Medulla oblongata (tissue), 1 donor: ENCODE data around the gene ALK.

Source experiments
- DNase-seq: peaks from one replicate; pipeline ENCODE4 v3.0.0-alpha.2; 2015; ENCODE audit errors: extremely low spot score

The ALK gene

DNA sequence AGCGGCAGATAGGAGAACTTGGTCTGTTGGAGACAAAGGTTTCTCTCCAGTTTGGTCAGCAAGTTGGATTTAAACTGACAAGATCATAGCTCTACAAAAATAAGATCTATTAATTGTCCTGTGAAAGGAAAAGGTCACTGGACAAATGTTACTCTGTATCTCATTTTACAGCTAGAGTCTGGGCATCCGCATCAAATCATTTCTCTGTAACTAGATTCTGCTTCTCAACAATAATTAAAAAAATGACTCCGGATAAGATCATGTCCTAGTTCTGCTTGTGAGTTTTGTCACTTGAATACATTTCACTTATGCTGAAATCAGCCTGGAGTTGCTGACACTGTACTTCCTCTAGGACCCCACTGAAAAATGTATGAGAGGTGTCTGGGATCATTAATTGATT lies 310.8 kb downstream of the ALK start:
- no peak for DNase-seq

DNA sequence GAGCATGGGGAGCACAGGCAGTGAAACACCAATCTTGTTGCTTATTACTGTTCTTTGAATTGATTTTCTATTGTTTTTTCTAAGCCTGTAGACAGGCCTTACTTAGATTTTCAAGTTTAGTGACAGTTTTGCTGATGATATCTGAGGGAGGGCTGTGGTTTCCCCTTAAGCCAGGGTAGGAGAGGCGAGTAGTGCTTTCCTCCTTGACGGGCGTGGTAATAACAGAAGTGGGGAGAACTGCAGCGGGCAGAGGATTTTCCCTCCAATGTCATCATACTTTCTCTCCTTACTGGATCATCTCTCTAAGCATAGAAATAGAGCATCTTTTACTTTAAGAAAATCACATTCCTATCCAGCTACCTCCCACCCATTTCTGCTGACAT lies 314.4 kb downstream of the ALK start:
- DNase-seq: no peak

DNA sequence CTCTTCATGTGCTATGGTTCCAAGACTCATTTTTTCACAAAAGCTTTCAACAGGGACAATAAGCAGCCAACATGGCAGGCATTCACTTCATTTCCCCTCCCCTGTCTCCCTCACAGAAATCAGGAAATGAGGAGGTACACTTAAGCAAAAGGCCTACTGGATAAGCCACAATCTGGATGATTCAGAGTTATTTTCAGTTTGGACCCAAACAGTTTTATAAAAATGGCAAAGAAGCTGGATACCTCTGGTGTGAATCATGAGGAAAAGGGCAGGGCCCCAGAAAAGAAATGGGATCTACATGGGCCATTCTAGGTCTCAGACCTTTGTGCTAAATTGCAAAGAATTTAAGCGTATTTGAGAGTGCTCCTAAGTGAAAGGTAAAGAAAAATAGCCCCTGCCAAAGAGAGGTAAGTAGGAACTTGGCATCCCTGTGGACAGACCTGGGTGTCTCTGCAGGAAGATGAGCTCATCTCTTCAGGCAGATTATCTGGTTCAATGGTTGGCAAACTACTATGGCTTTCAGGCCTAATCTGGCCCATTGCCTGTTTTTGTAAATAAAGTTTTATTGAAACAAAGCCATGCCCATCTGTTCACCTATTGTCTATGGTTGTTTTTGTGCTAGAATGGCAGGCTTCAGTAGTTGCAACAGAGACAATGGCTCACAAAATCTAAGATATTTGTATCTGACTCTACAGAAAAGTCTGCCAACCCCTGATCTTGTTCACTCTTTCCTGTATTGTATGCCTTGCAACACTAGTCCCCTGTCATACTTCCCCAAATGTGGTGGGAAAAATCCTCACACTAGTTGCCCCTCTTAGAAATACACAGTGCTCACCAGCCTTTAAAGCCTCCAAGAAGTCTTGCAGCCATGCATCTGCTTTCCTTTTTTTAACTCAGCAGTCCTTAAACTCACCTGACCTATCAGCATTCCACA lies 315.0 kb downstream of the ALK start:
- no peak for DNase-seq

DNA sequence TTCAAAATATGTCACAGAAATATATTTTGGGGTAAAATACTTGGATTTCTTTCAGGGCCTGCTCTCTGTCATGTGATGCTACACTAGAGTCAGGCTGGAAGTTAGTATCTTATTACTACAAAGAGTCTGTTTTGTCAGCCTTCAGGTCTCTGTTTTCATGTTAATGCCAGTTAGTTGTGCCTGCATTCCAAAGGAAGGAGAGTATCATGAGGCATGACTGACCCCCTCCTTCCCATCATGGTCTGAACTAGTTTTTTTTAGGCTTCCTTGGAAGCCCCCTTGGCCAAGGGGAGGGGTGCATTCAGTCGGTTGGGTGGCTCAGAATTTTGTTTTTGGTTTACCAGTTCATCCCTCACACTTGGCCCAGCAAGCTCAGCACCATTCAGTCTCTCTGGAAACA lies 318.0 kb downstream of the ALK start:
- DNase-seq: no peak

DNA sequence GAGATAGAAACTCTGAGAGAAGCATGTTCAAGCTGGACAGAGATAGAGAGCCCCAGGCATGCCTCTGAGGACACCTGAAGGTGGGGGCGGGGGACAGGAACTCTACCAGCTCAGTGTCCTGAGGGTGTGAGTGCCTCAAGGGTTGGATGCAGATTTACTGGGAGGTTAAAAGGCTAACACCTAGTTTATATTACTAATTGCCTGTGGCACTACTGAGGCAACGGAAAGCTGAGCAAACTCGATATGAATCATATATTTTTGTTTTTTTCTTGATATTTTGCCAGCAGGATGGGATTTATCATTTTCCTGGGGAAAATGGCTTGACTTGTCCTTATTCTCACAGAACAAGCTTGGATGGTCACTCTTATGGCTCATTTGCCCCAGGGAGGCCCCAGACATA lies 319.5 kb downstream of the ALK start:
- DNase-seq: no peak

DNA sequence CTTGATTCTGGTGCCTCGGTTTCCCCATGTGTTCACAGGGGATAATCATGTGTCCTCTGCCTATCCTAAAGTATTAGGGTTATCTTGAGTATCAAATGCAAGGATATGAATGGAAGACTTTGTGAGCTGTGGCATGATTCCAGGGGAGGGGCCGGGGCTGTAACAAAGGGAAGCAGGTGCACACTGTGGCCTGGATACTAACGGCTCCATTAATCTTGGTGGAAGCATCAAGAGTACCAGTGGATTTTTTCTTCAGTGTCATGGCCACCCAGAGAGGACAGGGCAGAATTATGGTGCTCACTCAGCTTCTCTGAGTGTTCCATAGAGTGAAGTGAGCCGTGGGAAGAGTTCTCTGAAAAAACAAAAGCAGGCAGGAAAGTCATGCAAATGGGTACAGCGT lies 320.1 kb downstream of the ALK start:
- DNase-seq: no peak

DNA sequence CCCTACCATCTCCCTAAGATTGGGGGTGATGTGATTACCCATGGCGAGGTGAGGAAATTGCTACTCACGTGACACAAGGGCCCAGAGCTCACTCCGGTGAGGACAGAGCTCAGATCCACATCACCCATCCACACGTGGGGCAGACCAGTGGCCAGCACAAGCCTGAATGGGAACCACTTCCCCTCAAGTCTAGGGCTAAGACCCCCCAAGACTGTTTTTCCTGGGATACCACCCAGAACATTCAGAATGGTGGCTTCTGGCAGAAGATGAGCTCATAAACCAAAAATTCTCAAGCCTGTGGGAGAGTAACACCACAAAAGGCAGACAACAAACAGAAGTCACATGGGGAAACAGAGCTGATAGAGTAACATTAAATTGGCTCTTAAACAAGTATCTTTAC lies 321.4 kb downstream of the ALK start:
- no peak for DNase-seq

DNA sequence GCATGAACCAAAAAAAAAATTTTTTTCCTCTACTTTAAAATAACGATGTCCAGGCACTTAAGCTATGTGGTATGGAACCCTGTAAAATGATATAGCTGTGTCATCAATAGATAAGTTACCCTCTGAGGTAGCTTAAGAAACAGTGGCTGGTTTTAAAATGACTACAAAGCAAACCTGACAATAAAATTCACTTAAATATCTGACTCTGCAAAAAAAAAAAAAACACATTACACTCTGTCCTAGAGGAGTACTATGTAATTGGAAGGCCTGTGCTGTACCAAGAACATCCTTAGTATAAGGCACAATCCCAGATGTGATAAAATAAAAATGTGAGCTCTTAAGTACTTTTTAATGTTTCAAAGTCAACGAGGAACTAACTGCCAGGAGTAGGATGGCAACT lies 322.4 kb downstream of the ALK start:
- DNase-seq: no peak

DNA sequence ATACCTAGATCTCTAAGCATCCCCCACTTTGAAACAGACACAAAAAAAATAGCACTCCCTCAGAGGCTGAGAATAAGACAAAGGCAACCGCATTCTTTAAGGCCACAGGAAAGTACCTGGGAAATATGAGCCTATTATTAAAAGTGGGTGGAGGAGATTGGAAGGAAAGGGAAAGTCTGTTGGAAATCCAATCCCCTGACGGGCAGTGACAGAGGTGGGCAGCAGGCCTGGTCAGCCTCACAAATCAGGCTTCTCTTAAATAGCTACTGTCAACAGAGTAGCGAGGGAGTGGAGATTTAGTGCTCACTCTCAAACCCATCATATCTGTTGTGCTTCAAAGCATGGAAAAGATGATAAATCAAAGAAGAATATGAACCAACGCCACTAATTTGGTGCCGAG lies 324.4 kb downstream of the ALK start:
- no peak for DNase-seq

DNA sequence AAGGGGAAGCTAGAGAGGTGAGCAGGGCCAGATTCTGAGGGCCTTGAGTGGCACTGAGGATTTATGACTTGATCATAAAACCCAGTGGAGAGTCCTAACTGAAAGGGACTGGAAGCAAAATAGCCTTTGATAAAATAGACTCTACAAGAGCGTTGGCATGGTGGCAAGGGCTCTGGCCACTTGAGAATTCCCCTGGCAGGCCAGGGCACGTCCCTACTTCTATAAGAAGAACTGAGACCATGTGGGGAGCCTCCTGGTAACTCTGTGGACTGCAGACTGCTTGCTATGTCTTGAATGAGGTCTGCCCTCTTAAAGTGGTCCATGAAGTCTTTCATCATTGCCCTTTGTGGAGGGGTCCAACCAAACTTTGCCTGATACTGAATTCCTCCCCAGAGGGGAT lies 324.8 kb downstream of the ALK start:
- no peak for DNase-seq

DNA sequence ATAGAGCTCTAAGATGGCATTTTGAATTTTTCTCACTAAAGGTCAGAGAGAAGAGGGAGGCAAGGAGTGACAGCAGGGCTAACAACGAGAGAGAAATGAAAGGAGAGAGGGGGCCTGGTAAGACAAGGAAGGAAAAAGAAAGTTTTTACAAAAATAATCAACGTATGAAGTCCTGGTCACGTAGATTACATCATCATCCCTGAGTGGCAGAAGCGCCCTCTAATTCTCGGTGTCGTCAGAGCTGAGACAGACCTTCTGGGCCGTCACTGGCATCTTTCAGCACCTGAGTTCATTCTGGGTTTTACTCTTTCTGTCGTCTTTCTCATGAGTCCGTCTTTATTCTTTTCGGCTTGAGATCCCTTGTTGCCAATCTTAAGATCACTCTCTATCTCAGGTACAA lies 329.8 kb downstream of the ALK start:
- DNase-seq: no peak

DNA sequence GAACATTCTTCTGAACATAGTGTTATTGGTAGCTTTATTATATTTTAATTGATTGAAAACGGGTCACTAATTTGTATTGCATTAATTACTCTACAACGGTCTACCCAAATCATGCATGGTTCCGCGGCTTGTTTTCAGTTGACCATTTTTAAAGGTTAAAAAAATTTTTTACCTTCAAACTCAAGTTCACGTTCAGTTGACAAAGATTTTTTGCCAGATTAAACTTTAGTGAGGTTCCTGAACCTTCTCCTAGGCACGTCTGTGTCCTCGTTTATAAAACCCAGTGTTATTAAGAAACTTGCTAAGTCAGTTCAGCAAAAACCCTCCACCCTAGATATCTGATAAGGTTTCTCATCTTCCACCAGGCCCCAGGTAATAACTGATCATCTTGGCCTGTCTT lies 331.2 kb downstream of the ALK start:
- DNase-seq: no peak

DNA sequence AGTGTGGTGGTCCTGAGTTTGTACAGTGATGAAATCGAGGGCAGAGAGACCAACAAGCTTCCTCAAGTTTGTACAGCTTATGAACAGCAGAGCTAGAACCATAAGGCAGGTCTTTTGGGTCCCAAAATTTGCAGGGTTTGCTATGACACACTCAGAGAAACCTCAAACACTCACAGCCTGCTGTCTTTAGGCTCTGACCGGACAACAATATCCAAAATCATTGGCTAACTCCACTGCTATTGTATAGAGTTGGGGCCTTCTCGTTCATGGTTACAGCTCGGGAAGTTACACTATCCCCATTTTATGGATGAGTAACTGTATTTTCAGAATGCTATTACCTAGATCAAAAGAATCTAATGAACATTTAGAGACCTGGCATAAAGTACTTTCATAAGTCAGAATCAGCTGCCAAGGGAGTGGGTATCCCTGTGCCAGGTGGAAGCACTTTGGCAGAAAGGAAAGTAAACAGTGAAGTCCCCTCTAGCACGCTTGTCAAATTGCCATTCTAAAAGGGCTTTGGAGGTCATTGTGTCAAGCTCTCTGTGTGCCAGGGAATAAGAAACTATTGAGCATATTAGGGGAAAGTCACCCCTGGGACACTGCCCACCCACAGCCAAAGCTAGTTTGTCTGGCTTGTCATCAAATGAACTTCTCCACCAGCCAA lies 331.8 kb downstream of the ALK start:
- peak; percentile 5 for DNase-seq

DNA sequence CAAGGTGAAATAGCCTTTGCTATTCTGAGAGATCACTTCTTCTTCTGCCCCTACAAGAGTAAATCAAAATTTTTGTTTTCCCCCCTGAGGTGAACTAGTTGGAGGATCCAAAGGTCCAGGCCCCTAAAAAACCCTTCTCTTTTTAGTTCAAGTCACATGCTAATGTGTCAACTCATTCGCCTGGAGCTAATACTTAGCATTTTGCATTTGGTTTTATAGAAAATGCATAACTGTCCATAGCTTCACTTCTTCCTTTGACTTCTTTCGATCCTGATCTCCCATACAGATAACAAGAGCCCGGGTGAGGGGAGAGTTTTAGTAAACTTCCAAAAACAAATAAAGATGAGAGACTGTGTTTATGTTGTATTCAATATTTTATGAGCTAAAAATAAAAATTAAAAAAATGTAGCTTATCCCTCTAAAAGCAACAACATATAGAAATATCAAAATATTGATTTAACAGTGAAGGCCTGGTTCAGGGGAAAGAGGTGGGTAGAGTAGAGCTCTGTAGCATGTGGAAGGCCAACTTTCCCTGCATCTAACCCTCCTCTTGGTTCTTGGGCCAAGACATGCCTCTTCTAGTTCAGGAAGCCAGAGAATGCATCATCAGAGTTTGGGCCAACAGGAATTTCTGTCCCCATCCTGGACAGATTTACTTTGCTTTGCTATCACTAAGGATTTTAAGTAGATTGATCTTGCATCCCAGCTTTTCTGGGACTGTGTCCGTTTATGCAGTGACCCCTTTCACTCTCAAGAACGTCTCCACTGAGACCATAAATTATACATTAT lies 333.8 kb downstream of the ALK start:
- no peak for DNase-seq

DNA sequence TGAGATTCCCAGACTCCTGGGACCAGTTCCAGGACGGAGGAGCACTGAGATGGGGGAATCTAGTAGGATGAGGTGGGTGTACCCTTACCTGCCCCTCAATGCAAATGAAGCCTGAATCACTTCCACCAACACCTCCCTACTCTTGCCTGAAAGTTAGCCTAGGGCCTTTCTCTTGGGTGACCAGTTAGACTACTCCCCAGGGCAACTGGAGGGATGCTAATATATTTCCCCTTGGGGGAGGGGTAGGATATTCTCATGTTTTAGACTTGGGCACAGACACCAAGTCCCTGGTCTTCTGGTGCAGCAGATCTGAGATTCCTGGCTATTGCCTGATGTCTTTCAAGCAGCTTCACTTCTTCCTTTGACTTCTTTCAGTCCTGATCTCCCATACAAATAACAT lies 334.5 kb downstream of the ALK start:
- DNase-seq: no peak

DNA sequence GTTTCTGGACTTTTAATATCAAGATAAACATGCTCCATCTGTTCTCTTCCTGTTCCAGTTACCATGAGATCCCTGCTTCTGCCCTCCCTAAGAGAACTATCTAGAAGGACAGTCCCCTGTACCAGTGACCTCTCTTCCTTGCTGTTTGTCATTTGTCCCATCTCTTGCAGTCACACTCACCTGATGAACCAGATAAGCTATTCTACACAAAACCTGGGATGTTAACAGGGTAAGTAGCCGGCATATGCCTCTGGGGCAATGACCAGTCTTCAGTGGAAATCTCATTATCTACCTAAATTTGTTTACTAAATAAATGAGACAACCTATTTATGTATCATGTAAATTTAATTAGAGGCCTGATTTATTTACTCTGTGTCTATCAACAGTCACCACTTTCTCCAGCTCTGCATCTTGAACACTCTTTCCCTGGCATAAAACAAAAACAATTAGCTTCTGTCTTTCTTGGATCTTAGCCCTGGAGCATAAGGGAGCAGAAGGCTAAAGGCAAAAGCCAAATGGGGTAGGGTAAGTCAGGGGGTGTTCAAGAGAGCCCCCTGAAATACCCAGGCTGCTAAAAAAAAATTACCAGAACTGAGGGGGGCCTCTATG lies 337.7 kb downstream of the ALK start:
- no peak for DNase-seq

DNA sequence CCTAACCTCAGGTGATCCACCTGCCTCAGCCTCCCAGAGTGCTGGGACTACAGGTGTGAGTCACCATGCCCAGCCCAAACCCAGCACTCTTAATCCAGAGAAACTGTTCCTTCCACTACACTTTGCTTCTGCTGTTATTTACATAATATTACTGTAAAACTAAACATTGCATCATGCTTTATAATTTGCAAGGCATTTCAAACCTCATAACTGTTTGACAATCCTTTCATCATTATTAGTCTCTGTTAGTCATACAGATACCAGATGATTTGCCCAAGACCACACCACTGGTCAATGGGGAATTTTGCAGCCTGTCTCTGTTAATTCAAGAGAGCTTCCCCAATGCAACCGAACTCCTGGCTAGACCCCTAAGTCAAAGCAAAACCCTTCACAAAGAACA lies 338.3 kb downstream of the ALK start:
- no peak for DNase-seq

DNA sequence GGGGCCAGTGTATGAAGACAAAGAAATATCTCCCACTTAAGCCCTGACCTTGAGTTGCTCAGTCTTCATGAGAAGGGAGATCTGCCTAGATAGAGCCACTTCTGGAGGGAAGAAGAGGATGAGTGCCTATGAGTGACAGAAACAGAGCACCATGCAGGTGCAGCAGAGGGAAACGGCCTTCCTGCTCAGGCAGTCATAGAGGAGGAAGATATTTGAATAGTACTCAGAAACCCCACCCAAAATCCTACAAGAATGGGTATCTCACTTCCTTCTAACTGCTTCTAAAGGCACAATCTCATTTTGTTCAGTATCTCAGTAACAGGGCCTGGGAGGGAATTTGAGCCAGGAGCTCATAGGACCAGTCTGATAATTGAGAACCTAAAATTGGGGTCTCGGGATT lies 339.3 kb downstream of the ALK start:
- DNase-seq: no peak

DNA sequence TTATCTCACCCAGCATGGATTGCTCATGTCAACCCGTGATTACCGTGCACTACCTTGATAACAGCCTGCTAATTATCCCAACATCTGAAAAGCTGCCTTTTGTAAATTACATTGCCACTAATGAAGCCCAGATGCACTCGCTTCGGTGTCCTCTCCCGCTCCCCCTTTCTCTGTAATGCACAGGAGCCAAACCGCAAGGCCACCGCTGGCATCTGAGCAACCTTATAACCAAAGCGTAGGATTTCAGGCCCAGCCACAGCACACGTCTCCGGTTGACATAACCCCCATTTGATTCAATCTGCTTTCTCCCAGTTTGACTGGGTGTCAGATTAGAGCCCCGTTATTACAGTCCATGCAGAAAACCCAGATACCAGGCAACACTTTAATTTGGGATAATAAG lies 341.2 kb downstream of the ALK start:
- DNase-seq: no peak

DNA sequence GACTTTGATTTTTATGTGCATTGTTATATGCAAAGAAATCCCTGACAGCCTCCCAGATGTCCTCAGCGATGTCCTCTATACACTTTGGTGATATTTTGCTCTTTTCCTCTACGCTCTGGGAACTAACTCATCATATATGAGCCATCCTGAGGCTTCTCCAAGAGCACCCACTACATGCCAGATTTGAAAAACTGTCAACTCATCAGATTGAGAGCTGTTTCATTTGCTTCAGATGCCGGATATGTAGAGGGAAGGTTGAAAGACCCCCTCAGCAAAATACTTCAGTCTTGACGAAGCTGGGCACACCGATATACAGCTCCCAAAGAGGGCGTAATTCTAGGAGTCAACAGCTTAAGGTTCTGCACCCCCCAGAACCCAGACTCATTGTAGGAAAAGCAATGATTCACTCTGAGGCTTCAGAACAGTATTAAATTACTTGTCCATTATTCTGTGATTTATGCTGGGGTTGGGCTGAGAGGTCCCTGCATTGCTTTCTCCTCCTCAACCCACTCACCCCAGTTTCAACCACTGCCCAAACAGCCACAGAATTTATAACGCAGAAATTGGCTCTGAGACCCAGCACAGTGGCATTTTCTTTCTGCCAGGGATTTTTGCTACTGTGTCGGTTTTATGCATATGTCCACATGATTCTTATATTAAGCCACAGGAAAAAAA lies 341.8 kb downstream of the ALK start:
- DNase-seq: no peak

DNA sequence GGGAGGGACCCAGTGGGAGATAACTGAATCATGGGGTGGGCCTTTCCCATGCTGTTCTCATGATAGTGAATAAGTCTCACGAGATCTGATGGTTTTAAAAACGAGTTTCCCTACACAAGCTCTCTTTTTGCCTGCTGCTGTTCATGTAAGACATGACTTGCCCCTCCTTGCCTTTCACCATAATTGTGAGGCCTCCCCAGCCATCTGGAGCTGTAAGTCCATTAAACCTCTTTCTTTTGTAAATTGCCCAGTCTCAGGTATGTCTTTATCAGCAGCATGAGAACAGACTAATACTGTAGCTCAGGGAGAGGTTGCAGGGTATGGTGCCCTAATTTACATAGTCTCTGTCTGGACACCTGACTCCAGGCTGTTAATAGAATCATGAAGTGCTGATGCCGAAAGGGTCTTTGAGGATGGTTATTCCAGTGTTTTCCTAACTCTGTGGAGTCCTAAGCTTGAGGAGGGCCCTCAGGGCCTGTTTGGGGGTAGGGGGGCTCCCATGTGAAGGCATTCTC lies 343.2 kb downstream of the ALK start:
- no peak for DNase-seq
